C4-2B (cell line): ENCODE data around the gene ERBB4.

Source experiments
- ZFX ChIP-seq: fragments of 450-650 bp; IDR thresholded peaks from 2 replicates; pipeline ENCODE4 v1.6.1; 2017
- TF ChIP-seq, protein P1 (sequence below): fragments of 450-650 bp; conservative IDR thresholded peaks from 2 replicates; pipeline ENCODE4 v1.5.1; 2017; ENCODE audit warnings: mild to moderate bottlenecking

DNA sequence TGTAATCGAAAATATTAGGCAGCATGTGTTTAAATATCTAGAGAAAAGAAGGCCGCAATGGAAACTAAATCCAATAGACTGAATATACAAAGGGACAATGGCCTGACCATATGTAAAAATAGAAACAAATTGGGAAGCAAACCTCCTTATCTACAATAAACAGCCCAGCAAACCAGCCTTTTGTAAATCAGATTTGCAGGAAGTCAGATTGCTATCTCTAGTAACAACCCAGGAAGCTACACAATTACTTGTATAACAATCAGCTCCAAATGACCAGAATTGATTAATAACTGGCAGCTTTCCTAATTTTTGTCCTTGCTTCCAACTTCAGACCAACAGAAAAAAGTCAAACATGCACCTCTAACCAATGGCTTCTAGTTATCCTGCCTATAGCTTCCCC lies 1122.2 kb downstream of the ERBB4 start:
- TF ChIP-seq, protein P1, sequence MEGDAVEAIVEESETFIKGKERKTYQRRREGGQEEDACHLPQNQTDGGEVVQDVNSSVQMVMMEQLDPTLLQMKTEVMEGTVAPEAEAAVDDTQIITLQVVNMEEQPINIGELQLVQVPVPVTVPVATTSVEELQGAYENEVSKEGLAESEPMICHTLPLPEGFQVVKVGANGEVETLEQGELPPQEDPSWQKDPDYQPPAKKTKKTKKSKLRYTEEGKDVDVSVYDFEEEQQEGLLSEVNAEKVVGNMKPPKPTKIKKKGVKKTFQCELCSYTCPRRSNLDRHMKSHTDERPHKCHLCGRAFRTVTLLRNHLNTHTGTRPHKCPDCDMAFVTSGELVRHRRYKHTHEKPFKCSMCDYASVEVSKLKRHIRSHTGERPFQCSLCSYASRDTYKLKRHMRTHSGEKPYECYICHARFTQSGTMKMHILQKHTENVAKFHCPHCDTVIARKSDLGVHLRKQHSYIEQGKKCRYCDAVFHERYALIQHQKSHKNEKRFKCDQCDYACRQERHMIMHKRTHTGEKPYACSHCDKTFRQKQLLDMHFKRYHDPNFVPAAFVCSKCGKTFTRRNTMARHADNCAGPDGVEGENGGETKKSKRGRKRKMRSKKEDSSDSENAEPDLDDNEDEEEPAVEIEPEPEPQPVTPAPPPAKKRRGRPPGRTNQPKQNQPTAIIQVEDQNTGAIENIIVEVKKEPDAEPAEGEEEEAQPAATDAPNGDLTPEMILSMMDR, result no peak
- TF ChIP-seq ZFX, result no peak
